SU-DHL-6 (cell line): Measurements from ENCODE around the gene KCNK13.

Experiments
- EZH2phosphoT487 ChIP-seq: fragments of 200-600 bp; sonication (generic), shearing (Covaris generic); conservative IDR thresholded peaks from 2 replicates; pipeline ENCODE4 v1.6.1; 2018; ENCODE audit warnings: mild to moderate bottlenecking, antibody characterized with exemption, low read length, moderate library complexity, mixed read lengths
- TF ChIP-seq, protein P1 (sequence below): fragments of 200-600 bp; sonication (generic); IDR thresholded peaks from one replicate; pipeline ENCODE4 v1.5.1; 2017; ENCODE audit warnings: antibody characterized with exemption, mild to moderate bottlenecking, low read length, moderate library complexity; ENCODE audit not compliant: insufficient read depth, poor library complexity, severe bottlenecking

DNA sequence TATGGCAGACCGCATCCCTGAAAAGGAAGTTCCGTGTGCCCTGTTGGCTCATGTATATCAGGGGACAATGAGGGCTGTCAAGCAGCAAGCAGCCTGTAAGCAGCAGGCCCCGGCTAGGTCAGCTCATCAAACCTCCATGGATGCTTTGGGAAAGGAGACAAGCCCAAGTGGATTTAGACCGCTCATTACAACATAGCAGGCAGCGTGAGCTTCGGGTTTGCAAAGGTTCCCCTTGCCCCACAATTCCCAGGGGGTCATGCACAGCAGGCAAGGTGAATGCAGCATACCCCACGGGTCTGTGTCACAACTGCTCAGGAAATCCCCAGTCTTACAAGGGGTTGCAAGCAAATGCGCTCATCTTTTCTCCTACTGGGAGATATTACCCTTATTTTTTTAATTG, 54.6 kb downstream of the KCNK13 start:
- TF ChIP-seq, protein P1, sequence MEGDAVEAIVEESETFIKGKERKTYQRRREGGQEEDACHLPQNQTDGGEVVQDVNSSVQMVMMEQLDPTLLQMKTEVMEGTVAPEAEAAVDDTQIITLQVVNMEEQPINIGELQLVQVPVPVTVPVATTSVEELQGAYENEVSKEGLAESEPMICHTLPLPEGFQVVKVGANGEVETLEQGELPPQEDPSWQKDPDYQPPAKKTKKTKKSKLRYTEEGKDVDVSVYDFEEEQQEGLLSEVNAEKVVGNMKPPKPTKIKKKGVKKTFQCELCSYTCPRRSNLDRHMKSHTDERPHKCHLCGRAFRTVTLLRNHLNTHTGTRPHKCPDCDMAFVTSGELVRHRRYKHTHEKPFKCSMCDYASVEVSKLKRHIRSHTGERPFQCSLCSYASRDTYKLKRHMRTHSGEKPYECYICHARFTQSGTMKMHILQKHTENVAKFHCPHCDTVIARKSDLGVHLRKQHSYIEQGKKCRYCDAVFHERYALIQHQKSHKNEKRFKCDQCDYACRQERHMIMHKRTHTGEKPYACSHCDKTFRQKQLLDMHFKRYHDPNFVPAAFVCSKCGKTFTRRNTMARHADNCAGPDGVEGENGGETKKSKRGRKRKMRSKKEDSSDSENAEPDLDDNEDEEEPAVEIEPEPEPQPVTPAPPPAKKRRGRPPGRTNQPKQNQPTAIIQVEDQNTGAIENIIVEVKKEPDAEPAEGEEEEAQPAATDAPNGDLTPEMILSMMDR, result no peak
- TF ChIP-seq EZH2phosphoT487, result no peak
